HFFc6 (cell line): Measurements from ENCODE around the gene PACRG. TPM values are rescaled to one million over a fixed set of nuclear protein-coding genes. Genes with fewer than 3 reads are reported as not detected.
A peak's percentile ranks its signal among the peaks of the same experiment; 100 is the strongest.

Source experiments
- DNase-seq: peaks from one replicate; pipeline ENCODE4 v3.0.0-alpha.2; 2018
- H3K27ac Mint-ChIP-seq: 2 replicates; pipeline ENCODE4 v1.8.0; 2020; ENCODE audit warnings: mild to moderate bottlenecking, mixed read lengths
- H3K27me3 Mint-ChIP-seq: 2 replicates; pipeline ENCODE4 v1.8.0; 2021; ENCODE audit warnings: mild to moderate bottlenecking, moderate library complexity, mixed read lengths; ENCODE audit not compliant: insufficient read depth
- H3K36me3 Mint-ChIP-seq: 2 replicates; pipeline ENCODE4 v1.8.0; 2021; ENCODE audit warnings: low read depth, mixed read lengths
- H3K4me1 Mint-ChIP-seq: 2 replicates; pipeline ENCODE4 v1.8.0; 2020; ENCODE audit warnings: low read depth, mixed read lengths
- H3K4me3 Mint-ChIP-seq: 2 replicates; pipeline ENCODE4 v1.8.0; 2020; ENCODE audit warnings: mild to moderate bottlenecking, moderate library complexity, mixed read lengths
- H3K9me3 Mint-ChIP-seq: 2 replicates; pipeline ENCODE4 v1.8.0; 2020; ENCODE audit warnings: mild to moderate bottlenecking, mixed read lengths
- CTCF ChIP-seq: fragments of 200-600 bp; sonication (generic); IDR thresholded peaks from 2 replicates; pipeline ENCODE4 v1.5.0; 2021; ENCODE audit warnings: antibody characterized with exemption, mild to moderate bottlenecking
- total RNA-seq, 6 experiments: library from RNA; stranded (reverse); fragmentation: NEBNext Ultra II Directional; extraction: Animal tissue kit (Norgen Biotek cat#: 25700); gene quantifications; 2 replicates in 1 of 6; 3 replicates in 5 of 6; pipeline ENCODE4 v1.2.3, GENCODE V29; 2021

PACRG gene
- total RNA-seq, 6 experiments from 2014 or later = not detected

- Mint-ChIP-seq H3K4me3 (no peak overlapping the region; the same call in 1 of the 2 replicates), H3K4me1 (peaks cover 52% of the 10 kb centered on the region), H3K36me3 (peaks cover 7% of the 10 kb centered on the region), H3K9me3 (no peaks in the 10 kb centered on the region), H3K27ac (peak overlapping the region; percentile 89), H3K27me3 (peaks cover 3% of the 10 kb centered on the region; the same call in 1 of the 2 replicates)
- DNase-seq = no peak
- no peak for TF ChIP-seq CTCF
Measured at GRCh38 chr6:162965366-162965765, 237.6 kb downstream of the PACRG start.

GRCh38 chr6:162970246-162970645, 242.5 kb downstream of the PACRG start:
- DNase-seq = no peak
- peaks cover 17% of the 10 kb centered on the region for H3K4me1 Mint-ChIP-seq
- H3K36me3 Mint-ChIP-seq = peaks cover 7% of the 10 kb centered on the region
- 0 out of 2 replicates have a peak, but pooled peaks cover 3% of the 10 kb centered on the region for H3K9me3 Mint-ChIP-seq
- TF ChIP-seq CTCF = no peak
- no peak overlapping the region for H3K4me3 Mint-ChIP-seq
- no peak overlapping the region for H3K27ac Mint-ChIP-seq
- H3K27me3 Mint-ChIP-seq = no peaks in the 10 kb centered on the region; the same call in 1 of the 2 replicates

- H3K27ac Mint-ChIP-seq = no peak overlapping the region
- 0 out of 2 replicates have a peak, but pooled peaks cover 3% of the 10 kb centered on the region for H3K9me3 Mint-ChIP-seq
- no peaks in the 10 kb centered on the region for H3K36me3 Mint-ChIP-seq
Measured at GRCh38 chr6:162971356-162971755, 243.6 kb downstream of the PACRG start.

GRCh38 chr6:162973151-162973872, 245.5 kb downstream of the PACRG start:
- no peak overlapping the region for H3K27ac Mint-ChIP-seq

More at GRCh38 chr6:162971356-162971755, 243.6 kb downstream of the PACRG start:
- Mint-ChIP-seq H3K4me1 (peaks cover 8% of the 10 kb centered on the region), H3K4me3 (no peak overlapping the region), H3K27me3 (no peaks in the 10 kb centered on the region; the same call in 1 of the 2 replicates)
- DNase-seq = no peak
- TF ChIP-seq CTCF = no peak

GRCh38 chr6:162973980-162974379, 246.2 kb downstream of the PACRG start:
- H3K27me3 Mint-ChIP-seq = no peaks in the 10 kb centered on the region; the same call in 1 of the 2 replicates
- H3K9me3 Mint-ChIP-seq = 0 out of 2 replicates have a peak, but pooled peaks cover 3% of the 10 kb centered on the region
- DNase-seq = no peak
- H3K27ac Mint-ChIP-seq = no peak overlapping the region
- TF ChIP-seq CTCF = no peak
- H3K4me1 Mint-ChIP-seq = peaks cover 15% of the 10 kb centered on the region
- no peak overlapping the region for H3K4me3 Mint-ChIP-seq
- no peaks in the 10 kb centered on the region for H3K36me3 Mint-ChIP-seq

More at GRCh38 chr6:162973151-162973872, 245.5 kb downstream of the PACRG start:
- no peak overlapping the region for H3K4me3 Mint-ChIP-seq
- no peak for DNase-seq
- 0 out of 2 replicates have a peak, but pooled peaks cover 3% of the 10 kb centered on the region for H3K9me3 Mint-ChIP-seq
- peaks cover 11% of the 10 kb centered on the region for H3K4me1 Mint-ChIP-seq
- H3K27me3 Mint-ChIP-seq = no peaks in the 10 kb centered on the region; the same call in 1 of the 2 replicates
- TF ChIP-seq CTCF = no peak
- H3K36me3 Mint-ChIP-seq = no peaks in the 10 kb centered on the region
